ENCODE data around the gene C1QC.
"Not testable (repeated sequence)": the region's sequence is repeated elsewhere in the genome, so short reads cannot be mapped to it uniquely, and the experiment has no call there.

Gene C1QC

GRCh38 chr1:22673486-22674409 lies 30.3 kb downstream of the C1QC start:
- peak; percentile 70 for DNase-seq (ENCODE audit: low read depth, low spot score)
- TF ChIP-seq CTCF (IDR thresholded peaks at IDR 0.05; ENCODE audit: low read depth, low read length), result peak; percentile 88
- in situ Hi-C loops (cut with HindIII; ENCODE audit: low sequenced_read_pairs), result no loop called here

DNA sequence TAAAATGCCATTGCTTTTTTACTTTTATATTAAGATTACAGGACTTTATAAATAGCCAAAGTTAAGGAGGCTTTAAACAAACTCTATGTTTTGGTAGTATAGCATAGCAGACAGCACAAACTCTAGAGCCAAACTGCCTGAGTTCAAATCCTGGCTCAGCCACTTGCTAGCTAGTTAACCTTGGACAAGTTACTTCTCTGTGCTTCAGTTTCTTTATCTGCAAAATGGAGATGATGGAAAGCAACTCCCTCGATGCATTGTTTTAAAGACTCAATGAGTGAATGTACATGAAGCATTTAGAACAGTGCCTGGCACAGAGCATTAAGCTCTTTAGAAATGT lies 30.9 kb downstream of the C1QC start:
- no peak overlapping the region for H3K4me3 ChIP-seq (ENCODE audit: low read depth, low read length)
- in situ Hi-C loops (cut with HindIII; ENCODE audit: low sequenced_read_pairs), result no loop called here
- DNase-seq (ENCODE audit: low read depth, low spot score), result no peak
- no peak for TF ChIP-seq CTCF (IDR thresholded peaks at IDR 0.05; ENCODE audit: low read depth, low read length)

More at GRCh38 chr1:22673486-22674409, 30.3 kb downstream of the C1QC start:
- no peak overlapping the region for H3K4me3 ChIP-seq (ENCODE audit: low read depth, low read length)

DNA sequence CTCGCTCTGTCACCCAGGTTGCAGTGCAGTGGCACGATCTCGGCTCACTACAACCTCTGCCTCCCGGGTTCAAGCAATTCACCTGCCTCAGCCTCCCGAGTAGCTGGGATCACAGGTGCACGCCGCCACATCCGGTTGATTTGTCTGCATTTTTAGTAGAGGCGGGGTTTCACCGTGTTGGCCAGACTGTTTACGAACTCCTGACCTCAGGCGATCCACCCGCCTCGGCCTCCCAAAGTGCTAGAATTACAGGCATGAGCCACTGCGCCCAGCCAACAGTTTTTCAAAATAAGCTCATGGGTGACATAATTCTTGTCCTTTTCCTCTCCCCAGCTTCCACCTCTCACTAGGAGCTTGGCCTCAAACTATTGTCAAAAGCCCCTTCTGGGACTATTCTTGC lies 32.7 kb downstream of the C1QC start:
- H3K4me3 ChIP-seq (ENCODE audit: low read depth, low read length); DNase-seq (ENCODE audit: low read depth, low spot score); in situ Hi-C loops (cut with HindIII; ENCODE audit: low sequenced_read_pairs): not testable (repeated sequence)

GRCh38 chr1:22676916-22677583 lies 33.6 kb downstream of the C1QC start:
- no peak overlapping the region for H3K4me3 ChIP-seq (ENCODE audit: low read depth, low read length)
- in situ Hi-C loops (cut with HindIII; ENCODE audit: low sequenced_read_pairs), result no loop called here

DNA sequence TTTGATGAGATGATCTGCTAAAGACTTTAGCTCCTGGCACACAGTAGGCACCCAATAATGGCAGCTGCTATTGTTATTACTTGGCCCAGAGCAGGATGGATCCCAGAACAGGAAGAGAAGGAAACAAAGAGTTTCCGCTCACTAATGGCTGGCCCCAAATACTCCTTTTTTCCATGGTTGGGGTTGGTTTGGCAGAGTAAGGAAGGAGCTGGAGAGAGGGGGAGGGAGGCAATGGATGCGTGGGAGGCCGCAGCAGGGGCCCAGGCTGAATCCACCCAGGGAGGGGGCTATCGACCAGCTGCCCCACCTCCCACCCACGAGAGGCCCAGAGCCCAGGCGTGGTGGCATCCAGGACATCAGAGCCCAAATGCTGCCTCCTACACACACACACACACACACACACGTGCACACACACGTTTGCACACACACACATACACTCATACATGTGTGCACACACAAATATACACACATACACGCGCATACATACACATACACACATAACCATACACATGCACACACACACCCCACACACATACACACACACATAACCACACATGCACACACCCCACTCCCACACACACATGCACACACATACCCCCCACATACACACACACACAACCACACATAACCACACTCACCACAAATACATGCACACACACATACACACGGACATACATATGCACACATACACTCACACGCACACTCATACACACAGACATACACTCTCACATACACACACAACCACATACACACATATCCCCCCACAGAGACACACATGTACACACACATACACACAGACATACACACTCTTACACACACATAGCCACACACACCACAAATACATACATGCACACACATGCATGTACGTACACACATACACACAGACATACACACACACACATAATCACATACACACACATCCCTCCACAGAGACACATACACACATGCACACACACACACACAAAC lies 34.8 kb downstream of the C1QC start:
- no peak for DNase-seq (ENCODE audit: low read depth, low spot score)
- no peak for TF ChIP-seq CTCF (IDR thresholded peaks at IDR 0.05; ENCODE audit: low read depth, low read length)
- in situ Hi-C loops (cut with HindIII; ENCODE audit: low sequenced_read_pairs), result no loop called here
- H3K4me3 ChIP-seq (ENCODE audit: low read depth, low read length), result no peak overlapping the region

More at GRCh38 chr1:22676916-22677583, 33.6 kb downstream of the C1QC start:
- DNase-seq (ENCODE audit: low read depth, low spot score), result no peak
- TF ChIP-seq CTCF (IDR thresholded peaks at IDR 0.05; ENCODE audit: low read depth, low read length), result no peak

DNA sequence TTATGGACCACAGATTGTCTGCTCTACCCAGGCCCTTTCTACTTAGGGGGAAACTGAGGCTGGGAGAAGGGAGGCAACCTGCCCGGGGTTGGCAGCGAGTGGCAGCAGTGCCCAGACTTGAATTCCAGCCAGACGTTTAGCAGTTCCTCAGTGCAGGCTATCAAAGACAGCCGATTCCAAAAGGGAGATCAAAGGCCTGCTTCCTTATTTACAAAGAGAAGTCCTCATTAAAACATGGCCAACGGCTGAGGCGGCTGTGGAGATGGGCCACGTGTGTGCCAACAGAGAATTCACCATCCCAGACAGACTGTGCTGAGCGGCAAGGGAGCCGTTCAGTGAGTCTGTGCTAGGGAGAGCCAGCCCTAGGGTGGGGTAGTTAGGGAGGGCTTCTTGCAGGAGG lies 37.3 kb downstream of the C1QC start:
- in situ Hi-C loops (cut with HindIII; ENCODE audit: low sequenced_read_pairs), result no loop called here
- TF ChIP-seq CTCF (IDR thresholded peaks at IDR 0.05; ENCODE audit: low read depth, low read length), result no peak
- no peak overlapping the region for H3K4me3 ChIP-seq (ENCODE audit: low read depth, low read length)
- DNase-seq (ENCODE audit: low read depth, low spot score), result no peak

Data from astrocyte of the spinal cord (primary cell).